ENCODE results near the gene CD27.
"Not testable (repeated sequence)": the region's sequence is repeated elsewhere in the genome, so short reads cannot be mapped to it uniquely, and the experiment has no call there.

The CD27 gene

GRCh38 chr12:6463858-6464257 lies 19.1 kb downstream of the CD27 start:
- H3K4me1 Mint-ChIP-seq: peaks cover 94% of the 10 kb centered on the region

GRCh38 chr12:6464531-6464930 lies 19.8 kb downstream of the CD27 start:
- H3K9me3 Mint-ChIP-seq: peaks cover 0 to 4% of the 10 kb centered on the region in 2 donors
- no peak for ATAC-seq

More at GRCh38 chr12:6463858-6464257, 19.1 kb downstream of the CD27 start:
- H3K27ac Mint-ChIP-seq: peak overlapping the region; percentile 83 to 97
- H3K9me3 Mint-ChIP-seq: peaks cover 0 to 4% of the 10 kb centered on the region in 2 donors
- ATAC-seq (no peak), DNase-seq (no peak)
- H3K4me3 Mint-ChIP-seq: peak overlapping the region; percentile 83 to 85
- no peaks in the 10 kb centered on the region for H3K27me3 Mint-ChIP-seq

GRCh38 chr12:6465467-6466183 lies 20.9 kb downstream of the CD27 start:
- Mint-ChIP-seq H3K27me3 (no peaks in the 10 kb centered on the region), H3K9me3 (peaks cover 0 to 4% of the 10 kb centered on the region in 2 donors), H3K27ac (peak overlapping the region; percentile 42 to 79), H3K4me1 (peaks cover 88% of the 10 kb centered on the region), H3K4me3 (peak overlapping the region; percentile 51 to 60)
- ATAC-seq (no peak), DNase-seq (no peak)

More at GRCh38 chr12:6464531-6464930, 19.8 kb downstream of the CD27 start:
- Mint-ChIP-seq H3K27me3 (no peaks in the 10 kb centered on the region), H3K4me3 (peak overlapping the region; percentile 83 to 85), H3K27ac (peak overlapping the region; percentile 83 to 88), H3K4me1 (peaks cover 95% of the 10 kb centered on the region)
- no peak for DNase-seq

- ATAC-seq (no peak), DNase-seq (no peak)
- Mint-ChIP-seq H3K9me3 (peaks cover 0 to 4% of the 10 kb centered on the region in 2 donors), H3K27me3 (no peaks in the 10 kb centered on the region), H3K4me1 (peaks cover 88% of the 10 kb centered on the region), H3K4me3 (peak overlapping the region; percentile 51 to 60), H3K27ac (peak overlapping the region in 1 of 2 donors; percentile 94)
Observed at GRCh38 chr12:6466184-6466573, 21.4 kb downstream of the CD27 start.

GRCh38 chr12:6466751-6467150 lies 22.0 kb downstream of the CD27 start:
- not testable (repeated sequence) for ATAC-seq, DNase-seq, H3K9me3 Mint-ChIP-seq, H3K27me3 Mint-ChIP-seq
- Mint-ChIP-seq H3K4me1 (peaks cover 87% of the 10 kb centered on the region), H3K27ac (peak overlapping the region; percentile 14 to 27), H3K4me3 (peak overlapping the region; percentile 78 to 88)

GRCh38 chr12:6467571-6468282 lies 23.0 kb downstream of the CD27 start:
- Mint-ChIP-seq H3K4me3 (peak overlapping the region; percentile 78 to 88), H3K27ac (peak overlapping the region in 1 of 2 donors; percentile 82)

GRCh38 chr12:6468283-6468575 lies 23.5 kb downstream of the CD27 start:
- Mint-ChIP-seq H3K9me3 (peaks cover 0 to 4% of the 10 kb centered on the region in 2 donors), H3K27me3 (no peaks in the 10 kb centered on the region), H3K4me3 (peak overlapping the region; percentile 78 to 88), H3K4me1 (peaks cover 78% of the 10 kb centered on the region), H3K27ac (peak overlapping the region in 1 of 2 donors; percentile 10)
- ATAC-seq: no peak
- no peak for DNase-seq

More at GRCh38 chr12:6467571-6468282, 23.0 kb downstream of the CD27 start:
- H3K9me3 Mint-ChIP-seq, H3K27me3 Mint-ChIP-seq, ATAC-seq, DNase-seq: not testable (repeated sequence)
- peaks cover 83% of the 10 kb centered on the region for H3K4me1 Mint-ChIP-seq

- H3K27ac Mint-ChIP-seq: peak overlapping the region; percentile 76 to 79
- no peaks in the 10 kb centered on the region for H3K27me3 Mint-ChIP-seq
- DNase-seq (no peak), ATAC-seq (no peak)
- H3K4me3 Mint-ChIP-seq: peak overlapping the region; percentile 78 to 88
- peaks cover 70% of the 10 kb centered on the region for H3K4me1 Mint-ChIP-seq
- H3K9me3 Mint-ChIP-seq: peaks cover 0 to 4% of the 10 kb centered on the region in 2 donors
Observed at GRCh38 chr12:6469092-6469491, 24.3 kb downstream of the CD27 start.

- Mint-ChIP-seq H3K9me3 (peaks cover 0 to 4% of the 10 kb centered on the region in 2 donors), H3K4me3 (peak overlapping the region; percentile 78 to 88), H3K27me3 (no peaks in the 10 kb centered on the region), H3K4me1 (peaks cover 63% of the 10 kb centered on the region), H3K27ac (peak overlapping the region; percentile 76 to 91)
- DNase-seq: no peak
- no peak for ATAC-seq
Observed at GRCh38 chr12:6469609-6470374, 25.0 kb downstream of the CD27 start.

GRCh38 chr12:6470375-6471163 lies 25.8 kb downstream of the CD27 start, which contains the start of gene VAMP1:
Gene VAMP1 (minus strand): TSS chr12:6470677. CDS start chr12:6470531, 146 bp downstream.
- peak; percentile 98 to 99 for DNase-seq
- peaks cover 57% of the 10 kb centered on the region for H3K4me1 Mint-ChIP-seq
- H3K4me3 Mint-ChIP-seq: peak within 1 kb of the TSS; percentile 78 to 88
- no peaks in the 10 kb centered on the region for H3K27me3 Mint-ChIP-seq
- H3K27ac Mint-ChIP-seq: peak within 1 kb of the TSS; percentile 76 to 91
- H3K9me3 Mint-ChIP-seq: peaks cover 0 to 4% of the 10 kb centered on the region in 2 donors
- ATAC-seq: peak; percentile 95

GRCh38 chr12:6471989-6472360 lies 27.2 kb downstream of the CD27 start:
- peak overlapping the region in 1 of 2 donors; percentile 37 for H3K4me3 Mint-ChIP-seq
- H3K27ac Mint-ChIP-seq: no peak overlapping the region
- ATAC-seq (no peak), DNase-seq (no peak)
- H3K9me3 Mint-ChIP-seq: peaks cover 0 to 3% of the 10 kb centered on the region in 2 donors
- peaks cover 43% of the 10 kb centered on the region for H3K4me1 Mint-ChIP-seq
- H3K27me3 Mint-ChIP-seq: no peaks in the 10 kb centered on the region

GRCh38 chr12:6472491-6472890 lies 27.7 kb downstream of the CD27 start:
- ATAC-seq: no peak
- Mint-ChIP-seq H3K27me3 (no peaks in the 10 kb centered on the region), H3K4me3 (peak overlapping the region in 1 of 2 donors; percentile 37), H3K27ac (no peak overlapping the region), H3K9me3 (no peaks in the 10 kb centered on the region), H3K4me1 (peaks cover 38% of the 10 kb centered on the region)
- DNase-seq: no peak

GRCh38 chr12:6475233-6475975 lies 30.6 kb downstream of the CD27 start:
- peaks cover 17% of the 10 kb centered on the region for H3K4me1 Mint-ChIP-seq
- H3K27ac Mint-ChIP-seq, H3K4me3 Mint-ChIP-seq, ATAC-seq, DNase-seq, H3K27me3 Mint-ChIP-seq, H3K9me3 Mint-ChIP-seq: not testable (repeated sequence)

- DNase-seq (no peak), ATAC-seq (no peak)
- Mint-ChIP-seq H3K4me1 (peaks cover 8% of the 10 kb centered on the region), H3K27me3 (no peaks in the 10 kb centered on the region), H3K27ac (no peak overlapping the region), H3K9me3 (no peaks in the 10 kb centered on the region), H3K4me3 (no peak overlapping the region)
Observed at GRCh38 chr12:6476489-6476888, 31.7 kb downstream of the CD27 start.
